K562 (cell line): ENCODE results near the gene PPOX. TPM values are rescaled to one million over a fixed set of nuclear protein-coding genes. Genes with fewer than 3 reads are reported as not detected.

Experiments used
- ARID3A ChIP-seq: IDR thresholded peaks from 2 replicates; pipeline ENCODE4 v1.6.1; 2012; ENCODE audit warnings: low read depth, low read length, improper control_type of control experiment, borderline replicate concordance
- ELK3 ChIP-seq: fragments of 450-650 bp; formaldehyde crosslinking; IDR thresholded peaks from 2 replicates; pipeline ENCODE4 v1.4.0; 2020; ENCODE audit warnings: mild to moderate bottlenecking
- HMG20B ChIP-seq: fragments of 250-450 bp; sonication (Bioruptor Pico); IDR thresholded peaks from 2 replicates; pipeline ENCODE4 v1.5.0; 2021; ENCODE audit warnings: mild to moderate bottlenecking
- HMGXB4 ChIP-seq: sonication (generic); formaldehyde crosslinking; IDR thresholded peaks from 2 replicates; pipeline ENCODE4 v1.8.1; 2023; ENCODE audit warnings: mild to moderate bottlenecking, missing genetic modification reagents
- KAT8 ChIP-seq: fragments of 450-650 bp; IDR thresholded peaks from 2 replicates; pipeline ENCODE4 v1.6.1; 2016; ENCODE audit warnings: low read depth, mild to moderate bottlenecking
- MXD1 ChIP-seq: fragments of 250-450 bp; sonication (Bioruptor Pico); IDR thresholded peaks from 2 replicates; pipeline ENCODE4 v1.8.0; 2021; ENCODE audit warnings: borderline replicate concordance, mild to moderate bottlenecking, moderate library complexity; ENCODE audit not compliant: poor library complexity, severe bottlenecking
- NRF1 ChIP-seq, 2 experiments: fragments of 450-650 bp; IDR thresholded peaks in 1 of 2; conservative IDR thresholded peaks in 1 of 2; 2 replicates each; pipeline ENCODE4 v1.6.1; 2014; ENCODE audit warnings: mild to moderate bottlenecking in 2 of 2
- PHB ChIP-seq: fragments of 250-450 bp; sonication (Bioruptor Pico); IDR thresholded peaks from 2 replicates; pipeline ENCODE4 v1.5.0; 2021
- PTTG1 ChIP-seq: fragments of 450-650 bp; IDR thresholded peaks from 2 replicates; pipeline ENCODE4 v1.6.1; 2016; ENCODE audit warnings: low read depth, mild to moderate bottlenecking, missing genetic modification characterization, missing compliant biosample characterization
- RBM34 ChIP-seq: fragments of 200-400 bp; formaldehyde crosslinking; IDR thresholded peaks from 2 replicates; pipeline ENCODE4 v1.6.1; 2018; ENCODE audit warnings: low read length, borderline replicate concordance; ENCODE audit not compliant: insufficient read depth
- SUPT5H ChIP-seq: fragments of 450-650 bp; IDR thresholded peaks from 2 replicates; pipeline ENCODE4 v1.6.1; 2016
- TAL1 ChIP-seq: fragments of 450-650 bp; IDR thresholded peaks from 2 replicates; pipeline ENCODE4 v1.6.1; 2016; ENCODE audit warnings: mild to moderate bottlenecking
- TBL1XR1 ChIP-seq, 2 experiments: IDR thresholded peaks; 2 replicates each; pipeline ENCODE4 v1.6.1; 2012; ENCODE audit warnings: improper control_type of control experiment in 2 of 2, low read length in 2 of 2, mild to moderate bottlenecking in 1 of 2
- TBP ChIP-seq: optimal IDR thresholded peaks from 2 replicates; pipeline ENCODE3; 2011; ENCODE audit warnings: low read depth, low read length, improper control_type of control experiment
- TCF15 ChIP-seq: fragments of 250-450 bp; sonication (Bioruptor Pico); IDR thresholded peaks from 2 replicates; pipeline ENCODE4 v1.8.0; 2022; ENCODE audit warnings: moderate library complexity, mild to moderate bottlenecking, inconsistent platforms
- TFAM ChIP-seq: fragments of 250-450 bp; sonication (Bioruptor Pico); conservative IDR thresholded peaks from 2 replicates; pipeline ENCODE4 v1.5.0; 2021; ENCODE audit warnings: mild to moderate bottlenecking, moderate library complexity
- VEZF1 ChIP-seq: fragments of 200-800 bp; sonication (Bioruptor generic); IDR thresholded peaks from 2 replicates; pipeline ENCODE4 v1.6.1; 2017; ENCODE audit warnings: missing genetic modification characterization, missing compliant biosample characterization
- ZFP36 ChIP-seq: fragments of 150-350 bp; IDR thresholded peaks from 2 replicates; pipeline ENCODE4 v1.6.1; 2018; ENCODE audit warnings: low read length, low read depth; ENCODE audit not compliant: partially characterized antibody
- ZNF224 ChIP-seq: sonication (generic); formaldehyde crosslinking; IDR thresholded peaks from 2 replicates; pipeline ENCODE4 v1.8.0; 2022; ENCODE audit warnings: mild to moderate bottlenecking, missing genetic modification reagents
- ZNF274 ChIP-seq: IDR thresholded peaks from 2 replicates; pipeline ENCODE4 v1.6.1; 2011; ENCODE audit warnings: low read depth, mild to moderate bottlenecking, low read length, moderate library complexity, borderline replicate concordance
- ZNF668 ChIP-seq: fragments of 250-450 bp; sonication (Bioruptor Pico); IDR thresholded peaks from 2 replicates; pipeline ENCODE4 v1.8.0; 2022; ENCODE audit warnings: mild to moderate bottlenecking, inconsistent platforms
- polyA plus RNA-seq, 8 experiments: library from polyadenylated mRNA; depleted of rRNA in 4 of 8; stranded (reverse) in 5 of 8; unstranded in 3 of 8; fragments of >200 nt; fragmentation: Nextera tagmentation in 2 of 8; fragmentation: Illumina TruSeq in 1 of 8; extraction: Ambion mirVana in 2 of 8; extraction: Trizol in 1 of 8; gene quantifications; 2 replicates each; pipeline versions ENCODE4 v1.2.1 to v1.2.3, GENCODE V29; 2011 to 2014; ENCODE audit warnings: inconsistent platforms in 1 of 8, missing spikeins in 1 of 8
- total RNA-seq, 7 experiments: library from RNA; depleted of rRNA in 6 of 7; stranded (reverse); fragments of >200 nt in 6 of 7; fragmentation: Illumina TruSeq in 2 of 7; extraction: Trizol in 2 of 7; gene quantifications; 2 replicates each; pipeline versions ENCODE4 v1.2.1 to v1.2.3, GENCODE V29; 2011 to 2021; ENCODE audit warnings: low replicate concordance in 1 of 7

PPOX gene
- total and polyA plus RNA-seq, 9 of the 15 experiments (the other 6 are each of a cell fraction or from before 2014, with no cell fraction given): 17.0 to 57.1 (median 38.9) TPM

- peak; percentile 80 for TF ChIP-seq TBP
- no peak for TF ChIP-seq TBL1XR1 (IDR thresholded peaks at IDR 0.05; ENCODE audit: low read length in 2 of 2)
- TF ChIP-seq ZNF274: no peak
- no peak for TF ChIP-seq TAL1
- TF ChIP-seq ZNF224 (CRISPR knock-in tag): 0 out of 2 replicates have a peak, but pooled peaks have one; percentile 74
- no peak for TF ChIP-seq PHB (CRISPR knock-in tag)
- TF ChIP-seq ARID3A: no peak
- no peak for TF ChIP-seq ZNF668 (CRISPR knock-in tag)
- peak; percentile 94 for TF ChIP-seq SUPT5H
- no peak for TF ChIP-seq PTTG1
- no peak for TF ChIP-seq ZFP36
- peak; percentile 71; the same call in 1 of the 2 replicates for TF ChIP-seq HMGXB4
- no peak for TF ChIP-seq TFAM (CRISPR knock-in tag)
- no peak for TF ChIP-seq ELK3 (CRISPR knock-in tag)
- TF ChIP-seq MXD1 (CRISPR knock-in tag): peak; percentile 42
- peak; percentile 79 to 85 for TF ChIP-seq NRF1 (conservative IDR thresholded peaks at IDR 0.05 in 1 of 2, IDR thresholded peaks at IDR 0.05 in 1 of 2)
- TF ChIP-seq TCF15: no peak
- TF ChIP-seq RBM34: no peak
- no peak for TF ChIP-seq KAT8
- no peak for TF ChIP-seq HMG20B (CRISPR knock-in tag)
- TF ChIP-seq VEZF1 (CRISPR knock-in tag): peak; percentile 76
Observed at GRCh38 chr1:161117759-161118581, 48.3 kb upstream of the PPOX start, which contains the start of the genes NIT1 and PFDN2 (continued).
